NCI-H460 (cell line): Measurements from ENCODE around the gene DAPK1. TPM values are rescaled to one million over a fixed set of nuclear protein-coding genes. Genes with fewer than 3 reads are reported as not detected.
"Not testable (repeated sequence)": the region's sequence is repeated elsewhere in the genome, so short reads cannot be mapped to it uniquely, and the experiment has no call there.

Experiments
- DNase-seq: peaks from one replicate; pipeline ENCODE4 v3.0.0-alpha.2; 2016; ENCODE audit warnings: low read depth; ENCODE audit errors: extremely low read depth
- total RNA-seq: library from RNA; depleted of rRNA; stranded (reverse); fragments of >200 nt; shearing (Covaris generic); gene quantifications from 2 replicates; pipeline ENCODE4 v1.2.3, GENCODE V29; 2014

Gene DAPK1
- total RNA-seq, 1 experiment from 2014 or later = 0.25 TPM

DNA sequence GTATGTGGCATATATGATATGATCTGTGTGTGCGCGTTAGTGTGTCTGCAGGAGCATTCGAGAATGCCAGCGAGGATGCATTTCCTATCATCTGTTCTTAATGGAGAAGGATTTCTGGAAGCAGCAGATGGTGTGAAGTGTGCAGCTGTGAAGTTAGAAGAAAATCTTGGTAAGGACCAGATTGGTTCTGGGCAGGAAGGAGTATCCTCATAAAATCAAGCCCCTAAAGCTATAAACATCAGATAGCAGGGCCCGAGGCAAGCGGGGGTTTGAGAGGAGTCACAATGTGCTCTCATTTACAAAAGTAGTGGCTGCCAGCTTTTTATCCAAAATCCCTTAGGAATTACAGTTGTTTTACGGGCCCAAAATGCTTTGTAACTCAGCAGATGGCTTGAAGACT is 40.0 kb downstream of the DAPK1 start:
- no peak for DNase-seq

DNA sequence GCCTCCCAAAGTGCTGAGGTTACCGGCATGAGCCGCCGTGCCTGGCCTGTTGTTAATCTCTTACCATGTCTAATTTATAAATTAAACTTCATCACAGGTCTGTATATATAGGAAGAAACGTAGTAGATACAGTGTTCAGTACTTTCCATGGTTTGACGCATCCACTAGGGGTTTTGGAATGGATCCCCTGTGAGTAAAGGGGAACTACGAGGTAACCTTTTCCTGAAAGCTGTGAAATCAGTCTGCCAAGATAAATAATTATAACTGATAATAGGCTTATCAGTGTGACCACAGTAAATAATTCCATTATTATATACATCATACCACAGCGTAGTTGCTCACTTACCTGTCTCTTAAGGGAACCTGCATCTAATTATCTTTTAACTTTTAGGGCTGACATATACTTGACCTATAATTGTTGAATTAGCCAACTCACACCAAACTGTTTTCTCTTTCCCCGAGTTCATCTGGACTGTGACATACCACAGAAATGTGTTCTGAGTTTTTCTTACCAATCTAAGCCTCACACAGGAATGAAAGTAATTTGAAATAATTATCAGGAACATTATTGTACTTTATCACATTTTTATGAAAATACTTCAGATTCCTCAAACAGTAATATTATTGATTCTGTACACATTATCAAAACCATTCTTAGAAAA is 42.9 kb downstream of the DAPK1 start:
- DNase-seq = no peak

DNA sequence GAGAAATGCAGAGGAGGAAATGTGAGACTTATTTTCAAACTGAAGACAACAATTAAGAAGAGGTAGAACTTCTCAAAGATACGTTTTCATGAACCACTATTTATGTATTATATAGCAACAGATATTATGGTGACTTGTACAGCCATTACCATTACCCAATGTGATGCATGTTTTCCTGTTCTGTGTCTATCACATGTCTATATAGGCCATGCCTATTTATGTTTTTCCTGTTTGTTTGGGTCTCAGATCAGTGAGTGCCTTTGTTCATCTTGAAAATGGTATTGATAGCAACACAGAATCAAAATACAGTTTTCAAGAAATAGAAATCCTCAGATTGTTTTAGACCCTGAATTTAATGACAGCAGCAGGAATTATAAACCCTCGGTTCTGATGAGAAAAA is 44.0 kb downstream of the DAPK1 start:
- DNase-seq = no peak

DNA sequence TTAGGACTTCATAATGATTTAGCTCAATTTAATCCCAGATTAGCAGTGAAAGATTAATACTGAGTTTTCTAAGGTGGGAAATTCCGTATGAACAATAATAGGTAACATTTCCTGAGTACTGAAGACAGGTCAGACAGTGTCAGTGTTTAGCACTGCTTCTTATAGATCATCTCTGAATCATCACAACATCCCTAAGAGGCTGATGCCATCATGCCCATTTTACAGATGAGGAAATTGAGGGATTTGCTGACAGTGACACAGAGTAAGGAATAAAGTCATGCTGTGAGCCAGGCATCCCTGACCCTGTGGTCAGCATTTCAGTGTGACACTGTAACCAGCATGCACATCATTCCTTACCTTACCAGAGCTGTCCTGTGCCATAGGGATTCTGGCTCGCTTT is 44.5 kb downstream of the DAPK1 start:
- no peak for DNase-seq

DNA sequence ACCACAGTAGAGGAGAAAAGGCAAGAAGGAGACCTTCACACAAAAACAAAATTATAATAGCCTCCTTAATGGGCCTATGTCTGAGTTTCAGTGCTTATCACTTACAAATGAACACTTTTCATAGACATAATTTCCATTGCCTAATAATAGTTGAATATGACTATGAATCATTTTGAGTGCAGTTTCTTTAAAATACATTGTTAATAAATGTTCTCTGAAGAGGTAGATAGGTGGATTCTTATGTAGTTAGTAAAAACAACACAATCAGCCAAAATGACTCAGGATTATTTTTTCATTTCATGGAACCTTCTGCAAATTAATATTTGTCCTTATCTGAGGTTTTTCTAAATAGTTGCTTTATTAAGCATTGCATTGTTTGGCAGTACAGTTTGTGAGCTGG is 45.6 kb downstream of the DAPK1 start:
- DNase-seq = no peak

DNA sequence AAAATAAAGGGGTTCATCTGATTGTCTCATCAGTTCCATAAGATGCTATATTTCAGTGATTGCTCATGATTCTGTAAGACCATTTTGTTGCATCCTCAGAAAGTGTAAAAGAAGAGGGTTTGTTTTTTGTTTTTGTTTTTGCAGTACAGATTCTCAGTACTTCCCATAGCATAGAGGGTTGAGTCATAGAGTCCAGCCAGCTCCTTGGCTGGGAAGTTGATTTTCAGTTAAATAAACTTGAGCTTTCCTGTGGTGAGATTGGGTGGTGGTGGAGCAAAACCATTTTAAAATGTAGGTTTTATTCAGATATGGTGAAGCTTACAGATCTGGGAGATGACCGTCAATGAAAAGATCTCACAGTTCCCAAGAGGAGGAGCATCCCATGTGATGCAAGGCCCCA is 48.2 kb downstream of the DAPK1 start:
- DNase-seq = no peak

DNA sequence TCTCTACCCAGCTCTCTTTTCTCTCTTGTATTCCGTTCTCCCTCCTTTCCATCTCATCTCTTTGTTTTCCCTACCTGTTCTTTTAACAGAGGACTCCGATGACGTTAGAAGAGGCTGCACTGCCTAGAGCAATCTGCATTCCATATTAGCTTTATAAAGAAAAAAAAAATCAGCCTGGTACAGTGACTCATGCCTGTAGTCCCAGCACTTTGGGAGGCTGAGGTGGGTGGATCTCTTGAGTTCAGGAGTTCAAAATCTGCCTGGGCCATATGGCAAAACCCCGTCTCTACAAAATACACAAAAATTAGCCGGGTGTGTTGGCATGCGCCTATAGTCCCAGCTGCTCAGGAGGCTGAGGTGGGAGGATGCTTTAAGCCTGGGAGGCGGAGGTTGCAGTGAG is 49.0 kb downstream of the DAPK1 start:
- DNase-seq = no peak

DNA sequence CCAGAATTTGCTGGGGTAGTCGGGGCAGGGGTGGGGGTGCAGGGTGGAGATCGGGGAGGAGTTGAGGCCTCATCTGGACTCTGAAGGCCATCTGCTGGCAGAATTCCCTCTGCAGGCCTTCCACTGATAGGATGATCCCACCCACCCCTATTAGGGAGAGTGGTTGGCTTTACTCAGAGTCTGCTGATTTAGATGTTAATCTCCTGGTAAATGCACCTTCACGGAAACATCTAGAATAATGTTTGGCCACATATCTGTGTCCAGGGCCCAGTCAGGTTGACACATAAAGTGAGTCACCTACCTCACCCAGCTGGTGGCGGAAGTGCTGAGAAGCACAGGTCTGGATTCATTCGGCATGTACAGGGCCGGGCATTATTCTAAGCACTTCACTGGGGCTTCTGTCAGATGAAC is 50.0 kb downstream of the DAPK1 start:
- DNase-seq = no peak

DNA sequence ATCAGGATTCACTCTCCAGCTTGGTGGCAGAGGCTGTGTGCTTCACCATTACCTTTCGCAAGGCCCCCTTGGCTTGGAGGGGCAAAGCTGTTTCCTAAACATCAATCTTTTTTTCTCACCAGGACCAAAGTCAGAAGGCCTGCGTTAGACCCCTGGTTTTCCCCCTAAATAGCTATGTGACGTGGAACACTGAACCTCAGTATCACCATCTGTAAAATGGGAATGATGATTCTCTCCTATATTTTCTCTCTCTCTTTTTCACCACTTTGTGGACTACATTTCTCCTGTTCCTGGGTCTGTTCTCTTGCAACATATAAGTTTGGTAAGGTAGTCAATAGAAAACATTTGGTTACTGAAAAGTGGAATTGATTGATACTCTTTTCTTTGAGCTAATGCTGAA is 50.5 kb downstream of the DAPK1 start:
- DNase-seq = no peak

DNA sequence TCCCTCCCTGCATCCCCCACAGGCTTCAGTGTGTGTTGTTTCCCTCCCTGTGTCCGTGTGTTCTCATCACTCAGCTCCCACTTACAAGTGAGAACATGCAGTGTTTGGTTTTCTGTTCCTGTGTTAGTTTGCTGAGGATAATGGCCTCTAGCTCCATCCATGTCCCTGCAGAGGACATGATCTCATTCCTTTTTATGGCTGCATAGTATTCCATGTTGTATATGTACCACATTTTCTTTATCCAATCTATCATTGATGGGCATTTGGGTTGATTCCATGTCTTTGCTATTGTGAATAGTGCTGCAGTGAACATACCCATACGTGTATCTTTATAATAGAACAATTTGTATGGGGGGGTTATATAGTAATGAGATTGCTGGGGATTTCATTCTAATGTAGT is 51.4 kb downstream of the DAPK1 start:
- DNase-seq = not testable (repeated sequence)

DNA sequence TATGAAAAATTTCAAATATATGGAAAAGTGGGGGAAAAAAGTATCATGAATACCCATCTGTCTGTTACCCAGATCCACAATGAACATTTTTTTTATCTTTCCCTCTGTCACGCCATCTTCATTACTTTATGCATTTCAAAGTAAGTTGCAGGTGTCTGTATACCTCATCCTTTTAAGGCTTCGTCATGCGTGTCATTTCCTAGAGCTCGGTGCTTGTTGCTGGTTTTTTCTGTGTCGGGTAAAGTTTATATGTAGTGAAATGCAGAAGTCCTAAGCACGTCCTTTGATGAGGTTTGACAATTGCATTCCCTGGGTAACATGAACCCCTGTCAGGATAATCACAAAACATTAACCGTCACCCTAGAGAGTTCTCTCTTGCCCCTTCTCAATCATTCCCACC is 52.1 kb downstream of the DAPK1 start:
- DNase-seq = no peak

DNA sequence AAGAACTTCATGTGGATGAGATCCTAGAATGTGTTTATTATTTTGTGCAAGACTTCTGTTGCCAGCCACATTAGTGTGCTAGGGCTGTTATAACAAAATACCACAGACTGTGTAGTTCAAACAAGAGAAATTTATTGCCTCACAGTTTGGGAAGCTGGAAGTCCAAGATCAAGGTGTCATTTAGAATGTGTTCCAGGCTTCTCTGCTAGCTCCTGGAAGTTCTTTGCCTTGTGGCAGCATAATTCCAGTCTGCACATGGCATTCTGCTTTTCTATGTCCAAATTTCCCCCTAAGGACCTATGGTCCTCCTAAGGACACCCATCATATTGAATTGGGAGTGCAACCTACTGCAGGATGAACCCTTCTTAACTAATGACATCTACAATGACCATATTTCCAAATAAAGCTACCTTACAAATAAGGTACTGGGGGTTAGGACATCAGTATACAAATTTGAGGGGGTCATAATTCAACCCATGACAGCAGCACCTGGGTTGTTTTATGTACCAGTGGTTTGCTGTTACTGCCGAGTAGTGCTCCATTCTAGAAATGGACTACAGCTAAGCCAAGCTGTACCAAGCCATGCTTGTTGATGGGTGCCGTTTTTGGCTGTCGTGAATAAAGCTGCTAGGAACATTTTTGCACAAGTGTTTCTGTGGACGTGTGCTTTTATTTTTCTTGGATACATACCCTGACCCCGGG is 52.7 kb downstream of the DAPK1 start:
- no peak for DNase-seq

DNA sequence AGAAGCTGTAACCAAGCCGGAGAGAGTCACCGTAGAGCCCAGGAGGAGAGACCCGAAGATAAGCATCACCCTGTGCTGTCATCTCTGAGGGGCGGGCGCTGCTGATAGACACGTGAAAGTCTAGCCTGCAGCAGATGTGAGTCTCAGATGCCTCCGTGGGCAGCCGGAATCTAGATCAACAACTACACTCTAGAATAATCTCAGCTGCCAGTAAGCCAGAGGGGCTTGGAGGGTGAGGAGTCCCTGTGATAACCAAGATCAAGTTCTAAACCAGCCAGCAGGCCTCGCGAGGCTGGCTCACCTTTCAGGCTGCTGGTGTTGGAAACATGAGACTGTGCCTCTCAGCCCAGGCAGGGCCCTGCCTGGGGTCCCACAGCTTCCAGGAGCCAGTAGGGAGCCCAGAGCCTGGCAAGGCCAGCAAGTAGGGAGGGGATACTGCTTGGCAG is 54.1 kb downstream of the DAPK1 start:
- DNase-seq = no peak

DNA sequence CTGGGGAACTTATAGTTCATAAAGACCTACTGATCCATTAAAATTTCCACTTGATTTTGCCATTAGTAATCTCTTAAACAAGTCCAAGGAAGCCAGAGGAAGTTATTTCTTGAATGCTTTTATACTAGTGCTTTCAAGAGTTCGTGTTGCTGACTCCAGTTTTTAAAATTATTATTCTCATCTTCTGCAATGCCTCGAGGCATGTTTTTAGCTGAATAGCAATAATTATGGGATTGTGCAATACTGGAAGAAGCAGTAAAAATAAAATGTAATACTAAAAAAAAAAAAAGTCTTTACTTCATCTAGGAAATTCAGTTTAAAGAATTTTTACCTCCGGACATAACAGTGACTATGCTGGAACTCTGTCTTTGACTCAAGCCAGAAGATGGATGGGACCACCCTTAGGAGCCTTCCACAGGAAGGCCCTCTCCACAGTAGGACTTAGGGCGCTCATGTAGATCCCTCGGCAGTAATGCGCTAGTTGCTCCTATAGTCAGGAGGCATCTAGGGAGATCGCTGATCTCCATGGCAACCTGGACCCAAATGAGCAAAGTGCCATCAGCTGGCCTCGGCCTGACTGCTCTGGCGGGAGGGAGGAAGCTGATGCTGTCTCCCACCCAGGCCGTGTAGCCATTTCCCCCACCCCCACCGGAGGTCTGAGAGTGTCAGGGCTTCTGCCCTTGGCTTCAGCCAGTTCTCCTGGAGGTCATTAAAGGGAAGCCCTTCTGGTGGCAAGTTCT is 56.7 kb downstream of the DAPK1 start:
- DNase-seq = no peak

DNA sequence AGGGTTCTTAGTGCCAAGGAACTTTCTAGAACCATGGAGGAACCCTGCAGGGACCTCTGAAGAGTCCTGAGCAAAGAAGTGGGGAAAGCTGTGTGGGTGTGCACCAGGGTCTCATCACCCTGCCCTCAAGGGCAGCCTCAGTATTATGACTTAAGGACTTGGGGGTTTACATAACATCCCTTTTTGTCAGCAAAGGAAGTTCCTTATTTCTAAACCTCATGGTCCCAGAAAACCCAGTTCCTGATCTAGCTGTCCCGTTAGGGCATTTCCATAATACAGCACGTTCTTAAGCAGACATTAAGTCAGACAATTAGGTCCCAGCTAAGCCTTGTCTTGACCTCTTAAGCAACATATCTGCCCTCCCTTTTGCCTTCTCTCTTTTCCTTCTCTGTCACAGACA is 57.3 kb downstream of the DAPK1 start:
- DNase-seq = no peak

DNA sequence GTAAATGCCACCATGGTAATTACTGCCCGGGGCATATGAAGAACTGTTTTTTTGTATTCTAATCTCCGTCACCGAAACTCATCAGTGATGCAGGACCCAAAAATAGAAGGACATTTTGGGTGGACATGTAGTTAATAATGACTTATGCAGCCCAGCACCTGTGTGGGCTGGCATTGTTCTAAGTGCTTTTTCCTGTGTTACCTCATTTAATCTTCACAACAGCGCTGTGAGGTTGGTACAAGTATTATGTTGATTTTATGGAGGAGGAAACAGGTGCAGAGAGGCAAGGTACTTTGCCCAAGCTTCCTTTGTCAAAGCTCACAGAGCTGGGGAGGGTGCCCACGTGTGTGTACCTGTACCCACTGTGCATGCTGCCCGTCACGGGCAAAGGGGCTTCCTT is 58.4 kb downstream of the DAPK1 start:
- DNase-seq = no peak

DNA sequence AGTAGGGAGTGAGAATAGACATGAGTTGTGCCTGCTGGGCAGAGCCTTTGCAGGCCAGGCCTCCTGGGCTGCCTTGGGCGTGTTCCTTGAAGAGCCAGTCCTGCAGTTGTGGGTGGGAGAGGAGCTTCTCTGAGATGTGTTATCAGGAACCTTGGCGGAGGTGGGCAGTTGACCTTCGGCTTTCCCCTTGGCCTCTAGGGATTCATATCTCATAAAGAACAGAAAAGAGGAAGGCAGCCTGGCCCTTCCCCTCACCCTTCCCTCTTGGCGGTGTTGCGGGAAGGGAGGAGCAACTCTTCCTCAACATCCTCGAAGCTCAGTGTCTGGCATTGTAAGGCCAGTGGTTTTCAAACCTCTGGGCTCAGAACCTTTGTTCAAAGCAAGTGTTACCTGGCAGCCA is 59.2 kb downstream of the DAPK1 start:
- DNase-seq = no peak

DNA sequence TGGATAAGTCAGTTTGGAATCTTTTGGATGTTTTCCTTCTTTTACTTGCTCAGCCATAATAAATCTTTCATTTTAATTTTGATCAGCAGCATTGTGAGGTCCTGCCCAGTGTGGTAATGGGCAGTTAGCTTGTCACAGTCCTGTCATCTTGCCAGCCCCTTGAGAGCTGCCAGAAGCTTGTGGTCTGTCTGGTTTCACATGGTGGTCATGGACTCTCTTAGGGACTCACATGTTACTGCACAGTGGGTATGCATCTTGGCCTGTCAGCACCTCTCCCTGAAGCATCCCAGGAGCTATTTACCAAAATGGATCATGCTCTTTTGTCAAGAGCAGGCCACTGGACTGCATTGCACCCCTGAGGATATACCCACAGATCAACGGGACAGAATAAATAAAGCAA is 60.3 kb downstream of the DAPK1 start:
- DNase-seq = no peak

DNA sequence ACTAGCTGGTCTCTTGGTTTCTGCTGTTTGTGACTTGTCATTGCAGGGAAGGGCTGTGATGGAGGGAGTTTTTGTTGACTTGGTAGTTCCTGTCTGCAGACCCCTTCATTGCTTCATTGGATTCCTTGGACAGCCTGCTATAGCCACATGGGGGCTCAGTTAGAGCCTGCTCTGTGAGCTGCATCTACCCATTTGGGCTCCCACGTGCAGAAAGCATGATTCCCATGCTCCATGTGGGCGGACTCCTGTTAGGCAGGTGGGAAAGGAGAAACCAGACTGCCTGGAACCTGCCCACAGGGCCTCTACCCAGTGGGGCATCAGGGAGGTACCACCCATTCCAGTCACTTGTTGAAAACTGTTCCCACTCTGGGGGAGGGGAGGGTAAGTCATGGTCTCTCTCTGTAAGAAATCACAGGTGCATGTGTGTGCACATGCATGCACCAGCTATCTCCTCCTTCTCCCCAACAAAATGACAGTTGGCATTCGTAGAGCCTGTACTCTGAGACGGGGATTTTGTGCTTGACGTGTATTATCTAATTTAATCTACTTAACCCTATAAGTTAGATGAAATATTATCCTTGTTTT is 61.0 kb downstream of the DAPK1 start:
- DNase-seq = no peak

DNA sequence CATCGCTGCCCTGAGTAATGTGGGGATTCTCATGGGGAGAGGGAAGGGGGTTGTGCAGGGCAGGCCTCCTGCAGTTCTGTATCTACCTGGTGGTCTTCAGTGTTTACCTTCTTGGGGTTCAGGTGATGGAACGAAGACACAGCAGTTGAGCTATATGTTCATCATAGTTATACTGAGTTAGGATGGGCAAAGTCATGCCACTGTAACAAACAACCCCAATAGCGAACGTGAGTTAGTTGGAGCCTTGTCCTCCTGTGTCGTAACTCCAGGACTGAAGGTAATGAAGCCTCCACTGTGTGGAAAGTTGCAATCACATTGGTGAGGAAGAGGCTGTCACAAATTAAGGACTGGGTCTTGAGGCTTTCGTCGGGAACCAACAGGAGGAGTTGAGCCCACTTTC is 64.4 kb downstream of the DAPK1 start:
- DNase-seq = no peak

DNA sequence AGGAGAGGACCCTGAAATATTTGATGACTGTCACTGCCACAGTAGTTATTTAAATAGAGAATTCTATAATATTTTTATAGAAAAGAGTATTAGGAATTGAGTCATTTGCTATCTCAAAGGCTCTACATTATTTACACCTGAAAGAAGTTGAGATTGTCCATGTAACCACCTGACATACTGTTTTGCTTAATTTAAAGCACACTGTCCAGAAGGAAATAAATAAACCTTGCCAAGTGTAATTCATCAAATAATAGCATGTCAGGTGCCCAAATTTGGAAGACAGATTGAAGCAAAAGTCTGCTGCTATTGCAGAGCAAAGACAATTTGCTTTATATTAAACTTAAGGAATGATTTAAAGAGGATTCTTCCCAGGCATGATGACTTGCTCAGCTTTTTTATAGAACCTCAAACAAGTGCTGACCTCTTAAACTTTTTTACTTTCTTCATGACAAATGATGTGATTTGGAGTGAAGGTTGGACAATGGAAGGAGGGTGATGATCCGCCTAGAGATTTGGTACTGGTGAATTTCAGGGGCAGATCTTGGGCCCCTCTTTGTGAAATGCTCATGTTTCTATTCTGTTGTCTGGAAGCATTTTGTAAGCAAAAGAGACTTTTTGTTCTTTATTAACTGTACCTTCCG is 65.0 kb downstream of the DAPK1 start:
- DNase-seq = no peak
